Stomach smooth muscle (tissue), 2 donors: ENCODE data around the gene TMEM242.

Experiments used
- H3K27ac ChIP-seq: one replicate; pipeline ENCODE4 v1.7.0; 2013; ENCODE audit warnings: mild to moderate bottlenecking, low read length, inconsistent platforms
- H3K27me3 ChIP-seq, 2 donors: one replicate each; pipeline ENCODE4 v1.7.0; 2013; ENCODE audit warnings: low read length in 2 of 2; ENCODE audit not compliant: insufficient read depth in 2 of 2, control insufficient read depth in 1 of 2
- H3K36me3 ChIP-seq, 2 donors: one replicate each; pipeline ENCODE4 v1.7.0; 2013; ENCODE audit warnings: low read length in 2 of 2; ENCODE audit not compliant: control insufficient read depth in 2 of 2, insufficient read depth in 2 of 2
- H3K4me1 ChIP-seq: one replicate; pipeline ENCODE4 v1.7.0; 2013; ENCODE audit warnings: low read length; ENCODE audit not compliant: control insufficient read depth, insufficient read depth
- H3K4me3 ChIP-seq, 2 donors: one replicate each; pipeline ENCODE4 v1.7.0; 2013; ENCODE audit warnings: low read length in 2 of 2
- H3K9ac ChIP-seq, 2 donors: one replicate each; pipeline ENCODE4 v1.7.0; 2013; ENCODE audit warnings: low read length in 2 of 2, mild to moderate bottlenecking in 1 of 2
- H3K9me3 ChIP-seq, 2 donors: one replicate each; pipeline ENCODE4 v1.7.0; 2013; ENCODE audit warnings: low read length in 2 of 2; ENCODE audit not compliant: control insufficient read depth in 2 of 2
- donor health status: healthy.
- donor health status: Pancreatic carcinoma.

Gene TMEM242

GRCh38 chr6:157253017-157253416, 70.3 kb downstream of the TMEM242 start:
- H3K4me1 ChIP-seq, result no peaks in the 10 kb centered on the region
- H3K4me3 ChIP-seq, result no peak overlapping the region
- no peaks in the 10 kb centered on the region for H3K36me3 ChIP-seq
- H3K27ac ChIP-seq, result no peak overlapping the region
- H3K9me3 ChIP-seq, result no peaks in the 10 kb centered on the region
- H3K9ac ChIP-seq, result no peak overlapping the region
- H3K27me3 ChIP-seq, result peaks cover 0 to 11% of the 10 kb centered on the region in 2 donors

- Histone ChIP-seq H3K9me3 (no peaks in the 10 kb centered on the region), H3K4me3 (no peak overlapping the region), H3K4me1 (peaks cover under 1% of the 10 kb centered on the region)
These were observed 71.6 kb downstream of the TMEM242 start for GRCh38 chr6:157251586-157252247.

GRCh38 chr6:157249826-157250225, 73.5 kb downstream of the TMEM242 start:
- Histone ChIP-seq H3K27ac (no peak overlapping the region), H3K4me3 (no peak overlapping the region), H3K27me3 (peaks cover 0 to 4% of the 10 kb centered on the region in 2 donors), H3K4me1 (peaks cover 19% of the 10 kb centered on the region), H3K36me3 (no peaks in the 10 kb centered on the region), H3K9me3 (no peaks in the 10 kb centered on the region), H3K9ac (no peak overlapping the region)

More at GRCh38 chr6:157251586-157252247, 71.6 kb downstream of the TMEM242 start:
- H3K36me3 ChIP-seq, result no peaks in the 10 kb centered on the region
- H3K27me3 ChIP-seq, result peaks cover 0 to 11% of the 10 kb centered on the region in 2 donors
- H3K27ac ChIP-seq, result no peak overlapping the region
- no peak overlapping the region for H3K9ac ChIP-seq

- H3K4me3 ChIP-seq, result no peak overlapping the region
- no peak overlapping the region for H3K27ac ChIP-seq
- no peaks in the 10 kb centered on the region for H3K9me3 ChIP-seq
- peaks cover 26% of the 10 kb centered on the region for H3K4me1 ChIP-seq
- no peak overlapping the region for H3K9ac ChIP-seq
- H3K27me3 ChIP-seq, result no peaks in the 10 kb centered on the region
- H3K36me3 ChIP-seq, result no peaks in the 10 kb centered on the region
These were observed 75.1 kb downstream of the TMEM242 start for GRCh38 chr6:157248264-157248663.

- Histone ChIP-seq H3K9me3 (no peaks in the 10 kb centered on the region), H3K4me1 (peaks cover 26% of the 10 kb centered on the region), H3K27me3 (no peaks in the 10 kb centered on the region), H3K4me3 (no peak overlapping the region), H3K36me3 (no peaks in the 10 kb centered on the region), H3K9ac (no peak overlapping the region), H3K27ac (no peak overlapping the region)
These were observed 76.4 kb downstream of the TMEM242 start for GRCh38 chr6:157246771-157247484.

GRCh38 chr6:157246048-157246630, 77.2 kb downstream of the TMEM242 start:
- H3K9me3 ChIP-seq, result no peaks in the 10 kb centered on the region
- H3K4me1 ChIP-seq, result peaks cover 26% of the 10 kb centered on the region
- H3K36me3 ChIP-seq, result no peaks in the 10 kb centered on the region
- no peak overlapping the region for H3K4me3 ChIP-seq
- H3K27ac ChIP-seq, result peak overlapping the region; percentile 24
- no peak overlapping the region for H3K9ac ChIP-seq
- no peaks in the 10 kb centered on the region for H3K27me3 ChIP-seq

- no peak overlapping the region for H3K4me3 ChIP-seq
- H3K27ac ChIP-seq, result no peak overlapping the region
- H3K36me3 ChIP-seq, result no peaks in the 10 kb centered on the region
- H3K4me1 ChIP-seq, result peaks cover 32% of the 10 kb centered on the region
- no peaks in the 10 kb centered on the region for H3K27me3 ChIP-seq
- H3K9ac ChIP-seq, result no peak overlapping the region
- no peaks in the 10 kb centered on the region for H3K9me3 ChIP-seq
These were observed 77.9 kb downstream of the TMEM242 start for GRCh38 chr6:157245436-157245835.

GRCh38 chr6:157244780-157245179, 78.5 kb downstream of the TMEM242 start:
- H3K36me3 ChIP-seq, result no peaks in the 10 kb centered on the region
- no peaks in the 10 kb centered on the region for H3K27me3 ChIP-seq
- H3K9ac ChIP-seq, result no peak overlapping the region
- no peak overlapping the region for H3K27ac ChIP-seq
- H3K9me3 ChIP-seq, result no peaks in the 10 kb centered on the region
- no peak overlapping the region for H3K4me3 ChIP-seq
- peaks cover 39% of the 10 kb centered on the region for H3K4me1 ChIP-seq

- Histone ChIP-seq H3K27ac (no peak overlapping the region), H3K27me3 (no peaks in the 10 kb centered on the region), H3K9me3 (no peaks in the 10 kb centered on the region), H3K36me3 (no peaks in the 10 kb centered on the region), H3K4me1 (peaks cover 43% of the 10 kb centered on the region), H3K4me3 (no peak overlapping the region), H3K9ac (no peak overlapping the region)
These were observed 79.1 kb downstream of the TMEM242 start for GRCh38 chr6:157244175-157244574.

GRCh38 chr6:157242791-157243190, 80.5 kb downstream of the TMEM242 start:
- Histone ChIP-seq H3K9me3 (no peaks in the 10 kb centered on the region), H3K36me3 (no peaks in the 10 kb centered on the region), H3K9ac (no peak overlapping the region), H3K4me3 (no peak overlapping the region), H3K27me3 (no peaks in the 10 kb centered on the region), H3K27ac (no peak overlapping the region), H3K4me1 (peaks cover 44% of the 10 kb centered on the region)

- Histone ChIP-seq H3K4me3 (no peak overlapping the region), H3K9ac (no peak overlapping the region), H3K9me3 (no peaks in the 10 kb centered on the region), H3K4me1 (peaks cover 39% of the 10 kb centered on the region), H3K36me3 (no peaks in the 10 kb centered on the region), H3K27me3 (peaks cover 0 to under 1% of the 10 kb centered on the region in 2 donors), H3K27ac (peak overlapping the region; percentile 31)
These were observed 82.4 kb downstream of the TMEM242 start for GRCh38 chr6:157240960-157241311.
